ENCODE measurements around the gene SLCO3A1.

GRCh38 chr15:91945385-91945784 lies 91.9 kb downstream of the SLCO3A1 start:
- TF ChIP-seq POLR2A (IDR thresholded peaks at IDR 0.05) (no peak), CTCF (IDR thresholded peaks at IDR 0.05) (no peak)

All from adrenal gland (tissue), 5 donors.